ENCODE measurements around the gene SLC17A5. TPM values are rescaled to one million over a fixed set of nuclear protein-coding genes. Genes with fewer than 3 reads are reported as not detected.

The SLC17A5 gene
- total RNA-seq, 1 experiment from 2014 or later, result 16.9 TPM

- intact Hi-C loops (cut with micrococcal nuclease; ENCODE audit: unreplicated experiment), result no loop called here
- no peak overlapping the region for H3K27ac ChIP-seq
- H3K4me2 ChIP-seq, result no peak overlapping the region
- no peaks in the 10 kb centered on the region for H3K27me3 ChIP-seq (ENCODE audit: insufficient read depth, low read depth)
- CTCF ChIA-PET, result no interaction called here
- no peak overlapping the region for H3K4me3 ChIP-seq
- H4K20me1 ChIP-seq (ENCODE audit: insufficient read depth), result no peaks in the 10 kb centered on the region
- TF ChIP-seq CTCF (conservative IDR thresholded peaks at IDR 0.05) (no peak), EZH2 (IDR thresholded peaks at IDR 0.05; ENCODE audit: low read depth) (no peak)
- H3F3A ChIP-seq (ENCODE audit: insufficient read depth, low read depth), result no peaks in the 10 kb centered on the region; the same call in 1 of the 2 replicates
- no peaks in the 10 kb centered on the region for H3K36me3 ChIP-seq (ENCODE audit: low read depth)
- H3K9me2 ChIP-seq (ENCODE audit: insufficient read depth), result no peaks in the 10 kb centered on the region
- BruUV-seq (replicated peaks), result no TSS peak
- H3K9me3 ChIP-seq (ENCODE audit: insufficient read depth, low read depth), result no peaks in the 10 kb centered on the region
- POLR2A ChIA-PET (ENCODE audit: unreplicated experiment), result interaction anchor here (0.6 kb wide), 2 partner anchors 26 to 47 kb away, joined by 3 read pairs; no protein-coding TSS in a partner anchor
- no peaks in the 10 kb centered on the region for H3K79me2 ChIP-seq (ENCODE audit: low read depth)
- no peak for DNase-seq
- H2AFZ ChIP-seq, result no peak overlapping the region
- no peaks in the 10 kb centered on the region for H3K4me1 ChIP-seq (replicated peaks; ENCODE audit: insufficient read depth)
Observed at GRCh38 chr6:73547036-73547435, 106.8 kb downstream of the SLC17A5 start.

Other genes with a start within 250 kb of the SLC17A5 start
- gene CGAS, start 201.7 kb downstream of the SLC17A5 start, total RNA-seq (2021), result 25.5 and 26.1 TPM in 2 replicates
- 27.2 and 29.3 TPM in 2 replicates for gene MTO1, start 192.3 kb downstream of the SLC17A5 start, total RNA-seq (2021)
- gene EEF1A1, start 133.0 kb downstream of the SLC17A5 start, total RNA-seq (2021), result 10,581 and 12,059 TPM in 2 replicates
- gene CD109, start 42.2 kb upstream of the SLC17A5 start, total RNA-seq (2021), result 46.8 and 50.7 TPM in 2 replicates